ENCODE data around the gene ZNF532.

The ZNF532 gene

GRCh38 chr18:58983260-58984155, 118.8 kb downstream of the ZNF532 start:
- DNase-seq: no peak

GRCh38 chr18:58988600-58988999, 123.9 kb downstream of the ZNF532 start:
- no peak for DNase-seq

DNA sequence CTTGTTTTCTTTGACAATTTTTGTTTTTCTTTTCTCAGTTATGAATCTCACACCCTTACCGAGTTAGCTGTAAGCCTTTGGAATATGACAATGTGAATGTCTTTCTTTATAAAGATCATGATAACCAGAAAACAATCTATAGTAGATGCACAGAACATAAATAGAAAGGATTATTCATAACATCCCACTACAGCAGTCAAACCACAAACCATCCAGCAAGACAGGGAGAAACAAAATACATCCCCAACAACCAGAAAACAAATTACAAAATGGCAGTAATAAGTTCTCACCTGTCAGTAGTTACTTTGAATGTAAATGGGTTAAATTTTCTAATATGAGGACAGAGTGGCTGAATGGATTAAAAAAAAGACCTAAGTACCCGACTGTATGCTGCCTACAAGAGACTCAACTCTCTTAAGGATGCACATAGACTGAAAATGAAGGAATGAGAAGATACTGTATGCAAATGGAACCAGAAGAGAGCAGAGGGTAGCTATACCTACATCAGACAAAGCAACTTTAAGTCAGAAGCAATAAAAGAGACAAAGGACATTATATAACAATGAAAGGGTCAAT, 124.6 kb downstream of the ZNF532 start:
- no peak for DNase-seq

GRCh38 chr18:58990720-58991119, 126.0 kb downstream of the ZNF532 start:
- no peak for DNase-seq

- DNase-seq: no peak
These were observed 126.6 kb downstream of the ZNF532 start for GRCh38 chr18:58991167-58991798.

- no peak for DNase-seq
These were observed 127.9 kb downstream of the ZNF532 start for GRCh38 chr18:58992301-58993231.

- no peak for DNase-seq
These were observed 128.6 kb downstream of the ZNF532 start for GRCh38 chr18:58993260-58993659.

DNA sequence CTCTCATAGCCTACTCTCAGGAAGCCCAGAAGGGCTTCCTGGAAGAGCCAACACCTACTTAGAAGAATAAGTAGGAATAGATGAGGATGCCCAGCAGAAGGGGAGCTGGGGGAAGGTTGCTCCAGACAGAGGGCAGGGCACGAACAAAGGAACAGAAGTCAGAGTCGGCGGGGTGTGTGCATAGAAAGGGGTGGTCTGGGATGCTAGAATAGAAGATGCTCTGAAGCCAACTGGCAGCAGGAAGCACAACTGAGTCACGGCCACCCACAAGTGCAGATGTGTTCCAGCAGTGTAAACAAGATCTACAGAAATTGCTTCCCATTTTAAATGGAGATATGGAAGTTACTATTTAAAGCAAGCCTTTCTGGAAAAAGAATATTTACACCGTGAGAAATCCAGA, 131.0 kb downstream of the ZNF532 start:
- no peak for DNase-seq

GRCh38 chr18:58996131-58996641, 131.5 kb downstream of the ZNF532 start:
- DNase-seq: no peak

- DNase-seq: no peak
These were observed 132.0 kb downstream of the ZNF532 start for GRCh38 chr18:58996696-58997095.

DNA sequence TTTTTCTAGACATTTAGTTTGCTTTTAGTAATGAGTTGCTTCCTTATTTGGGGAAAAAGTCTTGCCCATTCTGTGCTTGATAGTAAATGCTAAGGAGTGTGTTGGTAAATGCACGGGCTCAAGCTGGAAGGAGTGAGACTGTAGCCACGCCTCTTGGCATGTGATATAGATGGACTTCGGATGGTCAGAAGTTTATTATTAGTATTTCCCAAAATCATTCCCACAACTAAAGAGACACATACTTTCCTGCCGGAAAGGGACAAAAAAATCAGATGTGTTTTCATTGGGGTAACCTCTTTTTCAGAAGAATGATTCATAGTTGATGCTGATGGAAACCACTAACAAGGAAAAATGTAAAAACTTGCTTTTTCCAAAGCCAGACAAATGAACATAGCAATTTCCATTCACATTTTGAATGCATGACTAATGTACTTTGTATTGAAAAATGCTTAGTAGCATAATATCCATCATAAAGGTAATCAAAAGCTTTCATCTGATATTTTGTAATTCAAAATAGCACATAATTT, 133.2 kb downstream of the ZNF532 start:
- no peak for DNase-seq

DNA sequence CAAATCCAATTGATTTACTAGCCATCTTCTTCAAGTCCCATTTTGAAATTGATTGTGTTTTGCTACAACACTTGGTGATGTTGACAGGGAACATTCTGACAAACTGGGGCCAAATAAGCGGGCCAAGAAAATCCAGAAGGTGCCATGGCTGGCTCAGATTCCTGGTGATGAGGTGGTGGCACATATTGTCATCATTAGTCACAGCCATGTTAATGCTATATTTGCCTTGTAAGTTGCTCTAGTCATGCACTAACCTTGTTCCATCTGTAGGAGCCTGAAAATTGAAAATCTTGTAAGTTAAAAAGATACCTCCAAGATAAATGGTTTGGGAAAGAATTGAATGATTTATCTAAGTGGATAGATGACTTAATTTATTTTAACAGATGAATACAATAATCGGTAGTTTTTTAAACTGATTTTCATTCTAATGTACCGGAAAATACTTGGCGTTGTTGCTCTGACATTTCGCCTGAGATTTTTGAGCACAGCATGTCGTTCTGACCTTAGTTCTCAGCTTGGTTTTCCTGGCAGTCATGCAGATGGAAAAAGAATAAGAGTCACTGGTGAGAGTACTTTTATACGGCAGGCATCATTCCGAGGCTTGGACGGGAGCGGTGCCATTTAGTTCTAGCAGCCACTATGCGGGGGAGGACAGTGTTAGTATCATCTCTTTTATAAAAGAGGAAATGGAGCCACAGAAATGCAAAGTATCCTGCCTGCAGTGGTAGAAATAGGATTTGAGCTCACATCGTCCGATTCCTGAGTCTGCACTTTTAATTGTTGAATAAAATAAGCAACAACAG, 133.9 kb downstream of the ZNF532 start:
- no peak for DNase-seq

DNA sequence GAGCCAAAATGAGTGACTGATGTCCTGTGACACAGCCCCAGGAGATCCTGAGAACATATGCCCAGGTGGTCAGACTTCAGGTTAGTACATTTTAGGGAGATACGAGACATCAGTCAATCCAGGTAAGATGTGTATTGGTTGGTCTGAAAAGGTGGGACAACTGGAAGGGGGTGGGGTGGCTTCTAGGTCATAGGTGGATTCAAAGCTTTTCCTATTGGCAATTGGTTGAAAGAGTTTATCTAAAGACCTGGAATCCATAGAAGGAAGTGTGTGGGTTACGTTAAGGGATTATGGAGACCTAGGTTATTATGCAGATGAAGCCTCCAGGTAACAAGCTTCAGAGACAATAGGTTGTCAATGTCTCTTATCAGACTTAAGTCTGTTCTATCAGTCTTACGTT, 136.5 kb downstream of the ZNF532 start:
- DNase-seq: no peak

DNA sequence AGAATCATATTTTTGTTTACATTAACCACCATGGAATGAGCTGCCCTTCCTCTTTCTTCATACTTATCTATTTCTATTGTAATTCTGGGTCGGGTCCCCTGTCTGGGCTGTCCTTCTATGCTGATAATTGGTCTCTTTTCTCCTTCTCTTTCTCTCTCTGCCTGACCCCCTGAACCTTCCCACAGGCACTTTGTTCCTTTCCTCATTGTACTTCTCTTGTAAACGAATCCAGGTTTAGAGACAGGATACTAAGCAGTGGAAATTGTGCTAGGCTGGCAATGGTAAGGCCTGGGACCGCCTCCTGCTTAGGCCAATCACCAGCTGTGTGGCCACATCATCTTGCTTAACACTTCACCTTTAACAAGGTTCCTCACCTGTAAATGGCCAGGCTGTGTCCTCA, 137.0 kb downstream of the ZNF532 start:
- no peak for DNase-seq

- no peak for DNase-seq
These were observed 138.4 kb downstream of the ZNF532 start for GRCh38 chr18:59002974-59003594.

GRCh38 chr18:59005262-59005661, 140.6 kb downstream of the ZNF532 start:
- DNase-seq: no peak

- no peak for DNase-seq
These were observed 141.9 kb downstream of the ZNF532 start for GRCh38 chr18:59006461-59007067.

- no peak for DNase-seq
These were observed 143.8 kb downstream of the ZNF532 start for GRCh38 chr18:59008302-59008974.

GRCh38 chr18:59009846-59010245, 145.2 kb downstream of the ZNF532 start:
- DNase-seq: no peak

GRCh38 chr18:59011289-59011688, 146.6 kb downstream of the ZNF532 start:
- no peak for DNase-seq

All from inflammatory macrophage (primary cell).